Stimulated activated CD4-positive, alpha-beta T cell treated with anti-CD3 and anti-CD28 coated beads, Interleukin-4, amount 100 ng/mL, for 1 hour (primary cell): ENCODE data around the gene LY6G6C.

Experiments used
- DNase-seq: peaks from one replicate; pipeline ENCODE4 v3.0.0-alpha.2; 2020

Gene LY6G6C

GRCh38 chr6:31721351-31722020 is at the start of gene LY6G6C:
Gene LY6G6C (minus strand): TSS chr6:31721746. CDS start chr6:31721679, 67 bp downstream.
- DNase-seq = no peak

- no peak for DNase-seq
These were observed 49.3 kb upstream of the LY6G6C start for GRCh38 chr6:31770860-31771259.

DNA sequence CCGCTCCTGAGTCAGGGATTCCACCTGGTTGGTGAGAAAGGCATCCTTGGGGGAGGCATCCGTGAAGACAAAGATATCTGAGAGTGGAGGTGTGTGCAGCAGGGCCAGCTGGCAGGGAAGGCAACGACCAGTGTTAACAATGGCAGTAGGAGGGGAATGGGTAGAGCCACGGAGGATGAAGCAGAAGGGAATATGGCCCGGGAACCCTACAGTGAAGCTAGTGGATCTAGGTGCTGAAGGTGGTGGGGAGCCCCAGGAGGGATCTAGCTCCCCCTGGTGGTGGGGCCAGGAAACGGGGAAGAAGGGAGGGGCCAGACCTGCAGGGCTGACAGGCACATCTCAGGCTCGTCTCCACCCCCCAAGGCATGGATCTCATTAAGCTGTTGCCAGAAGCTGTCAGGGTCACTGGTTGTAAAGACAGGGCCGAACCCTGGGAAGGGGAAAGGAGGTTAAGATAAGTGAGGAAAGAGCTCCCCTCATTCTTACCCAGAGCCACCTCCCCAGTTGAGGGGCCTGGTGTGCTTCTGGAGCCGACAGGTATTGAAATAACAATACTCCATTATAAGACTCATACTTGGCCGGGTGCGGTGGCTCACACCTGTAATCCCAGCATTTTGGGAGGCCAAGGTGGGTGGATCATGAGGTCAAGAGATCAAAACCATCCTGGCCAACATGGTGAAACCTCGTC is 48.3 kb upstream of the LY6G6C start:
- DNase-seq = peak; percentile 76

GRCh38 chr6:31768363-31769257 is 47.1 kb upstream of the LY6G6C start:
- DNase-seq = no peak

- DNase-seq = no peak
These were observed 45.6 kb upstream of the LY6G6C start for GRCh38 chr6:31767096-31767645.

- no peak for DNase-seq
These were observed 44.6 kb upstream of the LY6G6C start for GRCh38 chr6:31765910-31766794.

- no peak for DNase-seq
These were observed 44.0 kb upstream of the LY6G6C start for GRCh38 chr6:31765559-31765909.

DNA sequence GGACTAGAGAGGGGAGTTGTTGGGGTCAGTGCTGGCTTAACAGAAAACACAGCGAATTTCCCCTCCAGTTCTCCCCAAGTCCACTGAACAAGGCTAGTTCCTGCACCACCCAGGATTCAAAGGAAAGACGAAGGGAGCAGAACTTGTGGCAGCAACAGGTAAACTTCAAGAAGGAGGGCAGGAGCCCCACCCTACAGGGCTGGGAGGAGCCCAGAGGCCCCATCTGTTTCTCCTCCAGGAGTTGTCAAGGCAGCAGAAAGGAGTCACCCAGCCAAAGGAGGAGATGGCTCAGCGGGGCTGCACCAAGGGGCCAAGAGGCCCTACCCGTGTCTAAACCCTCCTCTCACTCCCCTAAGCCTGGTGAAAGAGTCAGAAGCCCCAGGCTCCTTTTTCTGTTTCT is 42.7 kb upstream of the LY6G6C start:
- DNase-seq = no peak

DNA sequence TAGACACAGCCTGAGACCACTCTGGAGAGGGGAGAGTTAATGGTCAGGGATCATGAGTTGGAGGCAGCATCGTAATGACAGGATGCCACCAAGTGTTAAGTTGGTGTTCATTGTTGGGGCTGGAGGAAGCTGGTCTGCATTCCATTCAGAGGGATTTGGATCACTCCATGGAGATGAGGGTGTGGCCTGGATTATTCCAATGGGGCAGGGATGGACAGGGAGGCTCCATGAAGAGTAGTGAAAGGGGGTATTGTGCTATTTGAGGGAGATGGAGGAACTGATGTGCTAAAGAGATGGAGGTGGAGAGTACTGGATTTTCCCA is 42.0 kb upstream of the LY6G6C start:
- DNase-seq = no peak

- no peak for DNase-seq
These were observed 41.5 kb upstream of the LY6G6C start for GRCh38 chr6:31762878-31763618.

DNA sequence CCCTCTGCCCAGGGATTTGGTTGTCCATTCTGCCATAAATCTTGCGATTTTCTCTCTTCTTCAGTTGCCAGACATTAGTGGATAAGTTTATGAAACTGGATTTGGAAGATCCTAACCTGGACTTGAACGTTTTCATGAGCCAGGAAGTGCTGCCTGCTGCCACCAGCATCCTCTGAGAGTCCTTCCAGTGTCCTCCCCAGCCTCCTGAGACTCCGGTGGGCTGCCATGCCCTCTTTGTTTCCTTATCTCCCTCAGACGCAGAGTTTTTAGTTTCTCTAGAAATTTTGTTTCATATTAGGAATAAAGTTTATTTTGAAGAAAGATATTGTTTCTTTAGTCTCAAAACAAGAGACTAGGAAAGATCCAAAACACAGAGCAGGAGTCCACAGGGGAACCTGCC is 40.8 kb upstream of the LY6G6C start, which contains the start of gene SAPCD1:
SAPCD1 (plus strand) TSS at position 301 of the 400 bp plus-strand sequence. CDS start 399 bp downstream, outside the sequence.
- no peak for DNase-seq

DNA sequence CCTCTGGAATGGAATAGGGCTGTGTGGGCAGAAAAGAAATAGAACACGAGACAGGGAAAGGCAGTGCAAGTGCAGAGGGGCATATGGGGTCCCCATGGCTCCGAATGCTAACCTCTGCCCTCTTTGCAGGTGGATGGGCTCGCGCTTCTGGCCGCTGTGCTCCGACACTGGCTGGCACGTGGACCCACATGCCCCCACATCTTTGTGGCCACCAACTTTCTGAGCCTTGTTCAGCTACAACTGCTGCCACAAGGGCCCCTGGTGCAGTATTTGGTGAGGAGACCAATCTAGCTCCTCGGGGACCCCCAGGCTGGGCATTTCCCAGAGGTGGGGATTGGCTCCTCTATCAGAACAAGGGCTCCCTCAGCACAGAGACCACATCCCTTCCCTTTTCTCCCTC is 39.8 kb upstream of the LY6G6C start:
- DNase-seq = no peak

GRCh38 chr6:31760790-31761189 is 39.2 kb upstream of the LY6G6C start:
- DNase-seq = no peak

GRCh38 chr6:31758281-31758680 is 36.7 kb upstream of the LY6G6C start:
- no peak for DNase-seq

DNA sequence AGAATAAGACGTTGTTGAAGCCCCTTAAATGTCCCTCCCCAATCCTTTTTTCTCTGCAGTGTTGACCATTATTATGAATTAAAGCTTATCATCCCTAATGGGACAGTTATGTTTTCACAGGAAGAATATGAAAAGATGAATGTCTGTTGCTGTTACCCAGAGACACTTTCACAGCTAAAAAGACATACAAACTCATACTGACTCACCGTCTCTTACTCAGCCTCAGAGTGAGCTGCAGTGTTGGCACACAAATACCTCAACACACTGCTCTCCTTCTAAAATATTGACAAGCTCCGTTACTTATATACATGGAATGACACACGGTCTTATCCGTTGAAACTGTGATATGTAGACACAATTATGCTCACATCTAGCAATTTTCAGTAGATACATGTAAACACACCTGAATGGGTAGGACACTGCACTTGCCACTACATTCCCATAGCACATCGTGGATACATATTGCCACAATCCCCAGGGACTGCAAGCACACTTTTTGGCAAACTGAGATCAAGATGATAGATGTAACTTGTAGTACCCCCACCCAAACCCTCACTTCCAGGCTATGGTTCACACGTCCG is 31.3 kb upstream of the LY6G6C start:
- no peak for DNase-seq

- DNase-seq = no peak
These were observed 29.0 kb upstream of the LY6G6C start for GRCh38 chr6:31750411-31751022.

DNA sequence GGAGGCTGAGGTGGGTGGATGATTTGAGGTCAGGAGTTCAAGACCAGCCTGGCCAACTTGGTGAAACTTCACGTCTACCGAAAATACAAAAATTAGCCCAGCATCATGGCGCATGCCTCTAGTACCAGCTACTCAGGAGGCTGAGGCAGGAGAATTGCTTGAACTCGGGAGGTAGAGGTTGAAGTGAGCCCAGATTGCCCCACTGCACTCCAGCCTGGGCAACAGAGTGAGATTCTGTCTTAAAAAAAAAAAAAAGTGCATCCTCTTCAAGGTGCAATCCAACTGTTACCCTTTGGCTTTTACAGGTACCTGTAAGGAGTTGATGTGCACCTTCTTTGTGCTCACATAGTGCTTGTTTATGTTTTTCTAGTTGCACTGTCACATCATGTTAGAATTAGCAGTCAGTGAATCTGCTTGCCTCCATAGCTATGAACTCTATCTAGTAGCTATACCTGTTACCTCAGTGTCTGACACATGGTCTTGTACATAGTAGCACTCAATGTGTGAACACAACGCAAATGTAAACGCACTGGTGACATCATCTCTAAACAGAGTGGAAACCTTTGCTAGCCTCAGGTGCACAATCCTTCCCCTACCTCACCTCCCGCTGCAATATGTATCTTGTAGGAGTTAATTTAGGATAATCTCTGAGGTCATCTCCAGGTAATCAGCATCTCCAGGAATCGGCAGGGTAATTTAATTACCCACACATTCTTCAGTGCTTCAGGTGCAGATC is 27.9 kb upstream of the LY6G6C start:
- DNase-seq = no peak

DNA sequence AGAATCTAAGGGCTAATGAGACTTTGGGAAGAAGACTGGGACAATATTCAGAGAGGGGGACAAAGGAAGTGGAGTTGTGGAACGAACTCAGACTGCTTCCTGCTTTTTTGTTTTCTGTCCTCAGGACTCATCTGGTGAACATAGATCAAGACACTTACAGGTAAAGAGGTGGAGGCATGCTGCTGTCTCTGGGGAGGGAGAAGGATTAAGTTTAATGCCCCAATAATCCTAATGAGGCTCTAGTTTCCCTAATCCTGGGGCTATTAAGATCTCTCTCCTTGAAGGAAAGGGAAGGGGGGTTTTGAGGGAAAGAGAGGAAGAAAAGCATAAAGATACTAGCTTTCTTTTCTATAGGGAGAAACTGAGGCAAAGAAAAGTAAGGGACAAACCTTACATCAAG is 22.9 kb upstream of the LY6G6C start:
- DNase-seq = no peak

- no peak for DNase-seq
These were observed 21.3 kb upstream of the LY6G6C start for GRCh38 chr6:31742894-31743293.

GRCh38 chr6:31741815-31742214 is 20.3 kb upstream of the LY6G6C start:
- no peak for DNase-seq
